ENCODE measurements around the gene LILRB4.
"Not testable (repeated sequence)": the region's sequence is repeated elsewhere in the genome, so short reads cannot be mapped to it uniquely, and the experiment has no call there.

DNA sequence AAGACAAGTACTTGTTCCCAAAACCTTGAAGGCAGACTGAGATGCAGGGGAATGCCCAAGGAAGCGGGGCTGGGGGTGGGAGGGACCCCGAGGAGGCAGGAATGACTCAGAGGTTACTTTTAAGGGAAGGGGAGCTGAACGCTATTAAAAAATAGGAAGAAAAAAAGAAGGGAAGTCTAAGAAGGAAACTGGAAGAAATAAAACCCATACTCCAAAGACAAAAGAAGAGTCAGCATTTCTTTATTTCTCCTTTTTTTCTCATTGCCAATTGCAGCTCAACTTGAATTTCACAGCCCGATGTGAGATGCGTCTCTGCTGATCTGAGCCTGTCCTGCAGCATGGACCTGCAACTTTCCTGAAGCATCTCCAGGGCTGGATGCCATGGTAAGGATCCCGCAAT, 19.2 kb upstream of the LILRB4 start:
- TF ChIP-seq CTCF (IDR thresholded peaks at IDR 0.05; ENCODE audit: poor library complexity); EZH2 (IDR thresholded peaks at IDR 0.05; ENCODE audit: borderline replicate concordance): not testable (repeated sequence)

Data from hepatocyte (in vitro differentiated cells).